Naive B cell (primary cell): ENCODE measurements around the gene TUBA3E. TPM values are rescaled to one million over a fixed set of nuclear protein-coding genes. Genes with fewer than 3 reads are reported as not detected.
"Not testable (repeated sequence)": the region's sequence is repeated elsewhere in the genome, so short reads cannot be mapped to it uniquely, and the experiment has no call there.

Source experiments
- ATAC-seq, 2 donors: fragments of 150-1000 bp; cut with Tn5 transposase; 2 replicates each; pipeline ENCODE4 v1.10.0; 2021; ENCODE audit warnings: low read depth in 2 of 2, mild to moderate bottlenecking in 2 of 2, moderate library complexity in 2 of 2
- DNase-seq: peaks from one replicate; pipeline ENCODE4 v3.0.0; 2022
- H3K27ac Mint-ChIP-seq, 6 donors: one replicate each; pipeline ENCODE4 v1.8.0; 2020 to 2022; ENCODE audit warnings: mild to moderate bottlenecking in 6 of 6, mixed read lengths in 6 of 6, moderate library complexity in 5 of 6, inconsistent platforms in 2 of 6
- H3K27me3 Mint-ChIP-seq, 3 donors: one replicate each; pipeline ENCODE4 v1.8.0; 2021 to 2022; ENCODE audit warnings: mixed read lengths in 3 of 3, mild to moderate bottlenecking in 1 of 3
- H3K36me3 Mint-ChIP-seq, 2 donors: one replicate each; pipeline ENCODE4 v1.8.0; 2020 to 2022; ENCODE audit warnings: mixed read lengths in 2 of 2, inconsistent platforms in 1 of 2, mild to moderate bottlenecking in 1 of 2
- H3K4me1 Mint-ChIP-seq, 3 donors: one replicate each; pipeline ENCODE4 v1.8.0; 2020 to 2022; ENCODE audit warnings: mixed read lengths in 3 of 3, inconsistent platforms in 1 of 3, mild to moderate bottlenecking in 1 of 3, moderate library complexity in 1 of 3
- H3K4me3 Mint-ChIP-seq, 8 donors: one replicate each; pipeline ENCODE4 v1.8.0; 2020 to 2022; ENCODE audit warnings: mild to moderate bottlenecking in 8 of 8, mixed read lengths in 8 of 8, moderate library complexity in 8 of 8, inconsistent platforms in 2 of 8
- H3K9me3 Mint-ChIP-seq, 7 donors: one replicate each; pipeline ENCODE4 v1.8.0; 2020 to 2022; ENCODE audit warnings: mixed read lengths in 7 of 7, mild to moderate bottlenecking in 5 of 7, inconsistent platforms in 2 of 7, moderate library complexity in 1 of 7
- polyA plus RNA-seq, 6 donors: library from polyadenylated mRNA; unstranded; fragments of 300-500 nt; fragmentation: Illumina TruSeq; gene quantifications; one replicate each; pipeline ENCODE4 v1.2.3, GENCODE V29; 2021; ENCODE audit warnings: low read depth in 6 of 6

TUBA3E gene
- polyA plus RNA-seq, 6 donors from 2014 or later, result not detected

DNA sequence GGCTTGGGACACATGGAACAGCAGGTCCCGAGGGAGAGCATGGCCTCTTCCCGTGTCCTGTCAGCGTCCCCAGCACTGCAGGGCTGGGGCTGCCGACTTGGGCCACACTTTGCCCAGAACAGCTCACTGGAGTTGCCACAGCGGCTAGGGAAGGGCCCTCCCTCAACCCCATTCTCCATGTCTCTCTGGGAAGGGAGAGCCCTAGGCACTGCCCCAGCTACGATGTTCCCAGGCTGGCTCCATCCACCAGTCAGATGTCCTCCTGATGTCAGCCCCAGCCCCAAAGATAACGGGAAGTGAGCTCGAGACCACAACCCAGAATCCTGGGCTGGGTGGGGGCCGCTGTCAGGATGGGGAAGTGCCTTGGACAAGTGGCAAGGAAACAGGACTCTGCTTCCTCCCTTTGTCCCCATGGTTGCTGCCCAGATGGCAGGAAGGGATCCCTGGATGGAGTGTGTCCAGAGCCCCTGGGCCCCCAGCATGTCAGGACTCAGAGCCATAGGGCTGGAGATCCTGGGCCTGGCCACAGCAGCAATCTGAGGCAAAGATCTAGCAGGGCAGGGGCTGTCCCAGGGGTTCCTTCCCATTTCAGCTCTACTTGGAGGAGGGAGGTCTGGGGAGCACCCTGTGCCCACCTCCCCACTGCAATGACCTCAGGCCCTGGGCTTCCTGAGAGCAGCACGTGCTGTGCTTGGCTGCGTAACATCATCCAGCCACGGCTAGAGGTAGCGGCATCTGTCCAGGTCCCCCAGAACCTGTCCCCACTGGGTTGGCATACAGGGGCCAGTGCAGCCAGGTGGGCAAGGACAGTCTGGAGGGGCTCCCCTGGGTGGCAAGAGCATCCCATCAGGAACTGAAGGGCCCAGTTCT is 55.6 kb downstream of the TUBA3E start:
- H3K36me3 Mint-ChIP-seq, DNase-seq, H3K9me3 Mint-ChIP-seq, H3K27ac Mint-ChIP-seq, ATAC-seq: not testable (repeated sequence)
- Mint-ChIP-seq H3K4me3 (peak overlapping the region in 6 of 8 donors; percentile 9 to 81 (median 65)), H3K4me1 (peaks cover 4 to 14% (median 12%) of the 10 kb centered on the region in 3 donors), H3K27me3 (peaks cover 6 to 31% (median 22%) of the 10 kb centered on the region in 3 donors)

Other genes with a start within 250 kb of the TUBA3E start
- not detected for gene RAB6C, start 218.8 kb downstream of the TUBA3E start, polyA plus RNA-seq
- gene POTEF, start 69.2 kb downstream of the TUBA3E start, polyA plus RNA-seq, result not detected
- not detected for gene CCDC74B, start 53.3 kb downstream of the TUBA3E start, polyA plus RNA-seq
- 10 to 100 TPM; 20.2 to 41.4 (median 27.7) TPM for gene SMPD4, start 16.8 kb downstream of the TUBA3E start, polyA plus RNA-seq
- gene MZT2B, start 16.2 kb downstream of the TUBA3E start, polyA plus RNA-seq, result 100 to 1,000 TPM; 118 to 165 (median 141) TPM
- gene IMP4, start 144.5 kb upstream of the TUBA3E start, polyA plus RNA-seq, result 100 to 1,000 TPM in 2 of 6 donors, 10 to 100 TPM in 4; 62.0 to 112 (median 85.3) TPM
- gene PTPN18, start 157.6 kb upstream of the TUBA3E start, polyA plus RNA-seq, result 10 to 100 TPM; 57.8 to 83.3 (median 68.5) TPM